GM19463 (cell line): ENCODE data around the gene NAT14.
A peak's percentile ranks its signal among the peaks of the same experiment; 100 is the strongest.
"Not testable (repeated sequence)": the region's sequence is repeated elsewhere in the genome, so short reads cannot be mapped to it uniquely, and the experiment has no call there.

ENCODE experiments used
- ATAC-seq: cut with Tn5 transposase; IDR thresholded peaks from one replicate; pipeline ENCODE4 v1.9.1; 2021; ENCODE audit warnings: mild to moderate bottlenecking, moderate library complexity; ENCODE audit not compliant: unreplicated experiment

The NAT14 gene

GRCh38 chr19:55484593-55485438 lies at the start of gene NAT14:
Gene NAT14, plus strand, starts transcription at chr19:55485188. Its CDS starts 521 bp downstream, at chr19:55485709.
- ATAC-seq = peak; percentile 79

GRCh38 chr19:55436847-55437246 lies 48.1 kb upstream of the NAT14 start:
- no peak for ATAC-seq

GRCh38 chr19:55437410-55437809 lies 47.6 kb upstream of the NAT14 start:
- ATAC-seq = no peak

- no peak for ATAC-seq
Measured at GRCh38 chr19:55439052-55439451, 45.9 kb upstream of the NAT14 start.

- ATAC-seq = no peak
Measured at GRCh38 chr19:55440411-55441105, 44.4 kb upstream of the NAT14 start.

- ATAC-seq = no peak
Measured at GRCh38 chr19:55441319-55441691, 43.7 kb upstream of the NAT14 start.

GRCh38 chr19:55441692-55442321 lies 43.2 kb upstream of the NAT14 start:
- no peak for ATAC-seq

- no peak for ATAC-seq
Measured at GRCh38 chr19:55442372-55442961, 42.5 kb upstream of the NAT14 start.

GRCh38 chr19:55443045-55443823 lies 41.8 kb upstream of the NAT14 start, which contains the start of gene SHISA7:
Gene SHISA7, minus strand, starts transcription at chr19:55443300. Its CDS starts 437 bp downstream, at chr19:55442863.
- ATAC-seq = no peak

GRCh38 chr19:55443824-55444480 lies 41.0 kb upstream of the NAT14 start:
- no peak for ATAC-seq

GRCh38 chr19:55444646-55445045 lies 40.3 kb upstream of the NAT14 start:
- ATAC-seq = no peak

- no peak for ATAC-seq
Measured at GRCh38 chr19:55446060-55446459, 38.9 kb upstream of the NAT14 start.

- ATAC-seq = no peak
Measured at GRCh38 chr19:55447421-55448174, 37.4 kb upstream of the NAT14 start.

GRCh38 chr19:55448175-55448490 lies 36.9 kb upstream of the NAT14 start:
- not testable (repeated sequence) for ATAC-seq

- ATAC-seq = no peak
Measured at GRCh38 chr19:55449469-55449868, 35.5 kb upstream of the NAT14 start.

- no peak for ATAC-seq
Measured at GRCh38 chr19:55451163-55451964, 33.6 kb upstream of the NAT14 start.

GRCh38 chr19:55451965-55452748 lies 32.8 kb upstream of the NAT14 start:
- ATAC-seq = no peak
